HepG2 (cell line): ENCODE results near the gene ELMOD1. TPM values are rescaled to one million over a fixed set of nuclear protein-coding genes. Genes with fewer than 3 reads are reported as not detected.

ENCODE experiments used
- ATAC-seq: fragments of 200-7000 bp; cut with Tn5 transposase; 3 replicates; pipeline ENCODE4 v1.9.1; 2020; ENCODE audit warnings: mild to moderate bottlenecking, moderate library complexity
- BruUV-seq: library from RNA; stranded (reverse); fragments of 400-500 nt; replicated peaks from 2 replicates; lab custom pipeline; 2021; lab: Mats Ljungman, UMichigan
- CTCF ChIA-PET: fragments of 300-600 bp; formaldehyde crosslinking; extraction: SDS; loops from one replicate; lab custom pipeline; 2021; ENCODE audit warnings: low total read pairs, inconsistent platforms, low intra/inter-chr PET ratio; lab: Yijun Ruan, JAX
- POLR2A ChIA-PET: fragments of 350-600 bp; sonication (Branson Sonifier 250); formaldehyde crosslinking; loops from one replicate; lab custom pipeline; 2020; ENCODE audit warnings: antibody characterized with exemption, inconsistent platforms; lab: Yijun Ruan, JAX
- DNase-seq: peaks from one replicate; pipeline ENCODE4 v3.0.0-alpha.2; 2015; ENCODE audit warnings: low spot score
- FAIRE-seq: peaks from 3 replicates; lab custom pipeline; 2011; peaks lifted over from hg19 to GRCh38; lab: Jason Lieb, UNC
- H2AFZ ChIP-seq: one replicate; pipeline ENCODE4 v1.6.1; 2011; ENCODE audit warnings: low read length, inconsistent platforms
- H3K27ac ChIP-seq: fragments of 300-600 bp; 3 replicates; pipeline ENCODE4 v1.8.0; 2011; ENCODE audit warnings: mixed run types, mild to moderate bottlenecking, mixed read lengths, low read length, inconsistent platforms; ENCODE audit not compliant: insufficient read depth; ENCODE audit errors: extremely low read length
- H3K27me3 ChIP-seq, 2 experiments: fragments of 200-600 bp in 1 of 2; 2 replicates in 1 of 2; 3 replicates in 1 of 2; pipeline versions ENCODE4 v1.6.0 to v1.8.0; 2011; ENCODE audit warnings: low read length in 2 of 2, mild to moderate bottlenecking in 2 of 2, moderate library complexity in 2 of 2, inconsistent platforms in 1 of 2; ENCODE audit not compliant: insufficient read depth in 2 of 2, control insufficient read depth in 1 of 2
- H3K36me3 ChIP-seq, 2 experiments: fragments of 200-600 bp in 1 of 2; replicated peaks in 1 of 2; 2 replicates in 1 of 2; 3 replicates in 1 of 2; pipeline versions ENCODE4 v1.5.1 to v1.8.0; 2011; ENCODE audit warnings: low read length in 2 of 2, inconsistent platforms in 1 of 2; ENCODE audit not compliant: insufficient read depth in 2 of 2, control insufficient read depth in 1 of 2
- H3K4me1 ChIP-seq: 2 replicates; pipeline ENCODE4 v1.5.1; 2012; ENCODE audit warnings: low read length, inconsistent platforms; ENCODE audit not compliant: insufficient read depth
- H3K4me2 ChIP-seq: 2 replicates; pipeline ENCODE4 v1.6.0; 2011; ENCODE audit warnings: low read depth, low read length, inconsistent platforms
- H3K4me3 ChIP-seq, 3 experiments: fragments of 200-600 bp in 1 of 3; sonication (generic), shearing (Covaris generic) in 1 of 3; replicated peaks in 1 of 3; 2 replicates each; pipeline ENCODE4 v1.5.1; 2011 to 2016; ENCODE audit warnings: low read length in 3 of 3, inconsistent platforms in 2 of 3, low read depth in 2 of 3, mild to moderate bottlenecking in 2 of 3, control low read depth in 1 of 3, mixed read lengths in 1 of 3; ENCODE audit not compliant: insufficient read depth in 1 of 3
- H3K79me2 ChIP-seq: one replicate; pipeline ENCODE4 v1.6.1; 2011; ENCODE audit warnings: low read length, inconsistent platforms; ENCODE audit not compliant: insufficient read depth
- H3K9ac ChIP-seq: 2 replicates; pipeline ENCODE4 v1.6.0; 2011; ENCODE audit warnings: mild to moderate bottlenecking, low read depth, low read length, inconsistent platforms; ENCODE audit not compliant: insufficient read depth
- H3K9me3 ChIP-seq: 2 replicates; pipeline ENCODE4 v1.5.1; 2012; ENCODE audit warnings: mild to moderate bottlenecking, low read length
- H4K20me1 ChIP-seq: 2 replicates; pipeline ENCODE4 v1.6.0; 2011; ENCODE audit warnings: inconsistent platforms, mild to moderate bottlenecking, low read length, moderate library complexity; ENCODE audit not compliant: insufficient read depth
- ATAD3A ChIP-seq: sonication (generic); formaldehyde crosslinking; IDR thresholded peaks from 2 replicates; pipeline ENCODE4 v1.4.0; 2020; ENCODE audit warnings: missing genetic modification reagents
- HINFP ChIP-seq: sonication (generic); formaldehyde crosslinking; IDR thresholded peaks from 2 replicates; pipeline ENCODE4 v1.4.0; 2020; ENCODE audit warnings: low read depth, mild to moderate bottlenecking, missing genetic modification reagents
- MTERF4 ChIP-seq: sonication (generic); formaldehyde crosslinking; IDR thresholded peaks from 2 replicates; pipeline ENCODE4 v1.8.0; 2023; ENCODE audit warnings: mild to moderate bottlenecking, missing genetic modification reagents
- TBX3 ChIP-seq: fragments of 450-650 bp; IDR thresholded peaks from 2 replicates; pipeline ENCODE4 v1.6.1; 2017; ENCODE audit warnings: antibody characterized with exemption, mild to moderate bottlenecking, inconsistent platforms, borderline replicate concordance
- ZBTB37 ChIP-seq: sonication (generic); formaldehyde crosslinking; IDR thresholded peaks from 2 replicates; pipeline ENCODE4 v1.4.0; 2020; ENCODE audit warnings: mild to moderate bottlenecking, missing genetic modification reagents
- ZNF205 ChIP-seq: IDR thresholded peaks from 2 replicates; pipeline ENCODE4 v1.6.1; 2018; ENCODE audit warnings: missing biosample characterization, missing genetic modification reagents
- ZNF546 ChIP-seq: sonication (generic); formaldehyde crosslinking; conservative IDR thresholded peaks from 2 replicates; pipeline ENCODE4 v1.8.1; 2023; ENCODE audit warnings: mild to moderate bottlenecking, missing genetic modification reagents
- ZSCAN20 ChIP-seq: sonication (generic); formaldehyde crosslinking; IDR thresholded peaks from 2 replicates; pipeline ENCODE4 v1.4.0; 2020; ENCODE audit warnings: missing genetic modification reagents, mild to moderate bottlenecking, borderline replicate concordance
- WGBS: methylation state at CpG from one replicate; pipeline ENCODE4 v1.1.6; 2017; ENCODE audit warnings: low lambda C conversion rate; 5-methylcytosine and 5-hydroxymethylcytosine counted together
- in situ Hi-C: cut with HindIII; loops from 2 replicates; pipeline ENCODE4 v1.10.0; 2017; ENCODE audit warnings: low pct_unique_long_range_greater_than_20kb; ENCODE audit not compliant: extremely low pct_ligation_motif_present
- intact Hi-C: fragments of 100-400 bp; cut with micrococcal nuclease; formaldehyde crosslinking; loops from one replicate; pipeline ENCODE4 v1.10.0; 2022; ENCODE audit not compliant: unreplicated experiment
- polyA plus RNA-seq, 8 experiments: library from polyadenylated mRNA; depleted of rRNA in 3 of 8; stranded (reverse) in 7 of 8; unstranded in 1 of 8; fragments of >200 nt; fragmentation: Illumina TruSeq in 4 of 8; extraction: Trizol in 4 of 8; gene quantifications; 2 replicates each; pipeline versions ENCODE4 v1.2.1 to v1.2.3, GENCODE V29; 2011 to 2016; ENCODE audit warnings: low read depth in 4 of 8, missing spikeins in 1 of 8, mixed read lengths in 1 of 8; ENCODE audit not compliant: insufficient read depth in 1 of 8
- total RNA-seq, 5 experiments: library from RNA; depleted of rRNA; stranded (reverse); fragments of >200 nt; fragmentation: Illumina TruSeq; extraction: Trizol; gene quantifications; 2 replicates each; pipeline ENCODE4 v1.2.3, GENCODE V29; 2016; ENCODE audit warnings: low read depth in 1 of 5
- TF ChIP-seq, protein P1 (sequence below): sonication (generic); formaldehyde crosslinking; IDR thresholded peaks from 2 replicates; pipeline ENCODE4 v1.4.0; 2020; ENCODE audit warnings: missing genetic modification reagents, mild to moderate bottlenecking, borderline replicate concordance
- TF ChIP-seq, protein P2 (sequence below): sonication (generic); formaldehyde crosslinking; IDR thresholded peaks from 2 replicates; pipeline ENCODE4 v1.9.0; 2021; ENCODE audit warnings: missing genetic modification reagents, mild to moderate bottlenecking, borderline replicate concordance

ELMOD1 gene
- total and polyA plus RNA-seq, 2 of the 13 experiments (the other 11 are each of a cell fraction or from before 2014, with no cell fraction given), result not detected

DNA sequence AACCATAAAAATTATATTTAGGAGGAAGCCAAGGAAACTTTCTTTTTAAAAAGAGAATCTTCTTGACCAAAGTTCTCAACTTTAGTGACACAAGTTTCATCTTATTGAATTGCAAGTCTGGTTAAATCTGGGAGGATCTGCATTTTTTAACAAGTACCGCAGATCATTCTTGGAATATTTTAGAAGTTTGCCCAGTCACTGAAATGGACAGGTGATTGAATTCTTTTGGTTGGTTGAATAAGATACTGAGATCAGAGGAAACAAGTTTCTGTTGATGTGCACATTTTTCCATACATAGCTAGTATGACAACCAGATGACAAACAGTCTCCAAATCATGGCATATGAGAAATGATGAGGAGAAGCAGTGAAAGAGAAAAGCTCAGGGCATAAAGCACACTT lies 70.7 kb downstream of the ELMOD1 start:
- H4K20me1 ChIP-seq, result no peaks in the 10 kb centered on the region
- CTCF ChIA-PET, result no interaction called here
- no TSS peak for BruUV-seq

More for the DNA sequence above, 70.7 kb downstream of the ELMOD1 start:
- 100% methylated on average over 1 of the region's 1 CpG for WGBS
- in situ Hi-C loops, result no loop called here
- FAIRE-seq (no peak), ATAC-seq (no peak), DNase-seq (no peak)
- Histone ChIP-seq H3K9me3 (no peaks in the 10 kb centered on the region), H3K79me2 (no peaks in the 10 kb centered on the region), H2AFZ (no peak overlapping the region), H3K4me2 (no peak overlapping the region), H3K27ac (no peak overlapping the region), H3K36me3 (no peaks in the 10 kb centered on the region), H3K4me3 (no peak overlapping the region), H3K9ac (no peak overlapping the region), H3K4me1 (no peaks in the 10 kb centered on the region), H3K27me3 (peaks cover 0 to 12% of the 10 kb centered on the region in 2 experiments; a peak in 3 of 5 replicates)
- intact Hi-C loops, result loop anchor here (5.0 kb wide), 1 partner anchor 499 kb away; no protein-coding TSS in a partner anchor
- POLR2A ChIA-PET, result no interaction called here
- TF ChIP-seq TBX3, result no peak
- no peak for TF ChIP-seq ATAD3A (CRISPR knock-in tag)
- TF ChIP-seq, protein P1, sequence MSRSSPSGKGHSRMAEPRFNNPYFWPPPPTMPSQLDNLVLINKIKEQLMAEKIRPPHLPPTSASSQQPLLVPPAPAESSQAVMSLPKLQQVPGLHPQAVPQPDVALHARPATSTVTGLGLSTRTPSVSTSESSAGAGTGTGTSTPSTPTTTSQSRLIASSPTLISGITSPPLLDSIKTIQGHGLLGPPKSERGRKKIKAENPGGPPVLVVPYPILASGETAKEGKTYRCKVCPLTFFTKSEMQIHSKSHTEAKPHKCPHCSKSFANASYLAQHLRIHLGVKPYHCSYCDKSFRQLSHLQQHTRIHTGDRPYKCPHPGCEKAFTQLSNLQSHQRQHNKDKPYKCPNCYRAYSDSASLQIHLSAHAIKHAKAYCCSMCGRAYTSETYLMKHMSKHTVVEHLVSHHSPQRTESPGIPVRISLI (CRISPR knock-in tag), result no peak
- no peak for TF ChIP-seq ZNF546 (CRISPR knock-in tag)
- TF ChIP-seq HINFP (CRISPR knock-in tag), result no peak
- TF ChIP-seq ZNF205 (CRISPR knock-in tag), result no peak
- TF ChIP-seq, protein P2, sequence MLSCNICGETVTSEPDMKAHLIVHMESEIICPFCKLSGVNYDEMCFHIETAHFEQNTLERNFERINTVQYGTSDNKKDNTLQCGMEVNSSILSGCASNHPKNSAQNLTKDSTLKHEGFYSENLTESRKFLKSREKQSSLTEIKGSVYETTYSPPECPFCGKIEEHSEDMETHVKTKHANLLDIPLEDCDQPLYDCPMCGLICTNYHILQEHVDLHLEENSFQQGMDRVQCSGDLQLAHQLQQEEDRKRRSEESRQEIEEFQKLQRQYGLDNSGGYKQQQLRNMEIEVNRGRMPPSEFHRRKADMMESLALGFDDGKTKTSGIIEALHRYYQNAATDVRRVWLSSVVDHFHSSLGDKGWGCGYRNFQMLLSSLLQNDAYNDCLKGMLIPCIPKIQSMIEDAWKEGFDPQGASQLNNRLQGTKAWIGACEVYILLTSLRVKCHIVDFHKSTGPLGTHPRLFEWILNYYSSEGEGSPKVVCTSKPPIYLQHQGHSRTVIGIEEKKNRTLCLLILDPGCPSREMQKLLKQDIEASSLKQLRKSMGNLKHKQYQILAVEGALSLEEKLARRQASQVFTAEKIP (CRISPR knock-in tag), result no peak
- TF ChIP-seq MTERF4 (CRISPR knock-in tag), result no peak
- TF ChIP-seq ZSCAN20 (CRISPR knock-in tag), result no peak
- no peak for TF ChIP-seq ZBTB37 (CRISPR knock-in tag)
- TF ChIP-seq, all 625 proteins: peak for 0
